Uterus (tissue), 4 donors: ENCODE results near the gene TTBK2. TPM values are rescaled to one million over a fixed set of nuclear protein-coding genes. Genes with fewer than 3 reads are reported as not detected.
"Not testable (repeated sequence)": the region's sequence is repeated elsewhere in the genome, so short reads cannot be mapped to it uniquely, and the experiment has no call there.

ENCODE experiments used
- DNase-seq, 2 donors: peaks; one replicate each; pipeline ENCODE4 v3.0.0-alpha.2; 2019 to 2020
- H3K27ac ChIP-seq, 2 donors: fragments of 200-600 bp; sonication (generic); 1 replicate in 1 of 2; 2 replicates in 1 of 2; pipeline ENCODE4 v1.5.1; 2016 to 2018
- H3K27me3 ChIP-seq, 2 donors: fragments of 200-600 bp; sonication (generic); one replicate each; pipeline ENCODE4 v1.5.1; 2018 to 2019; ENCODE audit warnings: control low read depth in 1 of 2
- H3K36me3 ChIP-seq, 2 donors: fragments of 200-600 bp; sonication (generic); one replicate each; pipeline ENCODE4 v1.5.1; 2019; ENCODE audit warnings: control low read depth in 1 of 2
- H3K4me1 ChIP-seq, 2 donors: fragments of 200-600 bp; sonication (generic); one replicate each; pipeline ENCODE4 v1.5.1; 2018 to 2019; ENCODE audit warnings: control low read depth in 1 of 2
- H3K4me3 ChIP-seq, 2 donors: fragments of 200-600 bp; sonication (generic); 1 replicate in 1 of 2; 2 replicates in 1 of 2; pipeline ENCODE4 v1.5.1; 2018 to 2019; ENCODE audit warnings: mild to moderate bottlenecking in 1 of 2
- H3K9me3 ChIP-seq, 2 donors: fragments of 200-600 bp; sonication (generic); one replicate each; pipeline ENCODE4 v1.5.1; 2019; ENCODE audit warnings: control low read depth in 1 of 2
- CTCF ChIP-seq, 4 experiments: fragments of 200-600 bp in 2 of 4; fragments of 450-650 bp in 2 of 4; sonication (generic) in 2 of 4; IDR thresholded peaks; one replicate each; pipeline ENCODE4 v1.5.1; 2016 to 2019; ENCODE audit warnings: antibody characterized with exemption in 4 of 4, mild to moderate bottlenecking in 2 of 4, moderate library complexity in 1 of 4
- POLR2A ChIP-seq, 2 donors: fragments of 450-650 bp; IDR thresholded peaks; one replicate each; pipeline ENCODE4 v1.6.1; 2016; ENCODE audit warnings: antibody characterized with exemption in 2 of 2, mild to moderate bottlenecking in 1 of 2, moderate library complexity in 1 of 2
- intact Hi-C: fragments of 100-400 bp; cut with DNase I; formaldehyde crosslinking; loops from one replicate; pipeline ENCODE4 v1.15.1; 2023; ENCODE audit warnings: low total_unique reads
- total RNA-seq, 4 donors: library from RNA; depleted of rRNA in 3 of 4; stranded (reverse); fragments of >200 nt in 3 of 4; gene quantifications; one replicate each; pipeline versions ENCODE4 v1.1.0 to v1.2.4, GENCODE V29; 2014 to 2023
- donor health status: DM: yes; HTN: yes; CAD: no.

TTBK2 gene
- total RNA-seq, 4 donors from 2014 or later = 5.9 to 32.3 (median 20.6) TPM

- H3K4me3 ChIP-seq = no peak overlapping the region
- no peak for DNase-seq
- H3K9me3 ChIP-seq = no peaks in the 10 kb centered on the region
- H3K27ac ChIP-seq = no peak overlapping the region
- intact Hi-C loops = no loop called here
- no peaks in the 10 kb centered on the region for H3K36me3 ChIP-seq
- TF ChIP-seq CTCF (IDR thresholded peaks at IDR 0.05) (no peak), POLR2A (IDR thresholded peaks at IDR 0.05) (no peak)
- H3K27me3 ChIP-seq = no peaks in the 10 kb centered on the region
- no peaks in the 10 kb centered on the region for H3K4me1 ChIP-seq
Observed at GRCh38 chr15:42908538-42908937, 12.0 kb downstream of the TTBK2 start.

GRCh38 chr15:42903388-42904324, 16.9 kb downstream of the TTBK2 start:
- H3K36me3 ChIP-seq = no peaks in the 10 kb centered on the region
- no peaks in the 10 kb centered on the region for H3K9me3 ChIP-seq
- no peak for TF ChIP-seq CTCF (IDR thresholded peaks at IDR 0.05)
- no peak for TF ChIP-seq POLR2A (IDR thresholded peaks at IDR 0.05)
- no peak overlapping the region for H3K4me3 ChIP-seq
- no peak overlapping the region for H3K27ac ChIP-seq
- intact Hi-C loops = no loop called here
- H3K27me3 ChIP-seq = no peaks in the 10 kb centered on the region
- H3K4me1 ChIP-seq = no peaks in the 10 kb centered on the region
- DNase-seq = no peak

GRCh38 chr15:42893911-42894310, 26.7 kb downstream of the TTBK2 start:
- H3K27me3 ChIP-seq, H3K4me3 ChIP-seq, DNase-seq, intact Hi-C loops, H3K9me3 ChIP-seq, H3K36me3 ChIP-seq, H3K27ac ChIP-seq, H3K4me1 ChIP-seq: not testable (repeated sequence)

GRCh38 chr15:42891569-42891968, 29.0 kb downstream of the TTBK2 start:
- no peak for DNase-seq
- H3K4me1 ChIP-seq = no peaks in the 10 kb centered on the region
- no peak overlapping the region for H3K27ac ChIP-seq
- H3K27me3 ChIP-seq = no peaks in the 10 kb centered on the region
- H3K4me3 ChIP-seq = no peak overlapping the region
- intact Hi-C loops = no loop called here
- H3K36me3 ChIP-seq = no peaks in the 10 kb centered on the region
- no peaks in the 10 kb centered on the region for H3K9me3 ChIP-seq
- TF ChIP-seq POLR2A (IDR thresholded peaks at IDR 0.05) (no peak), CTCF (IDR thresholded peaks at IDR 0.05) (no peak)

GRCh38 chr15:42890161-42890913, 30.2 kb downstream of the TTBK2 start:
- no peak overlapping the region for H3K27ac ChIP-seq
- no peak for TF ChIP-seq CTCF (IDR thresholded peaks at IDR 0.05)
- TF ChIP-seq POLR2A (IDR thresholded peaks at IDR 0.05) = no peak
- H3K4me3 ChIP-seq = no peak overlapping the region
- intact Hi-C loops = no loop called here
- no peak for DNase-seq
- no peaks in the 10 kb centered on the region for H3K27me3 ChIP-seq
- no peaks in the 10 kb centered on the region for H3K9me3 ChIP-seq
- H3K36me3 ChIP-seq = no peaks in the 10 kb centered on the region
- H3K4me1 ChIP-seq = no peaks in the 10 kb centered on the region

- H3K36me3 ChIP-seq, H3K27me3 ChIP-seq, DNase-seq, H3K4me1 ChIP-seq, H3K9me3 ChIP-seq, intact Hi-C loops, H3K27ac ChIP-seq, H3K4me3 ChIP-seq: not testable (repeated sequence)
Observed at GRCh38 chr15:42887384-42887783, 33.2 kb downstream of the TTBK2 start.
